Upper lobe of right lung (tissue), 1 donor: Measurements from ENCODE around the gene METTL2B. TPM values are rescaled to one million over a fixed set of nuclear protein-coding genes. Genes with fewer than 3 reads are reported as not detected.
"Not testable (repeated sequence)": the region's sequence is repeated elsewhere in the genome, so short reads cannot be mapped to it uniquely, and the experiment has no call there.

Source experiments
- ATAC-seq: fragments of 200-7000 bp; cut with Tn5 transposase; one replicate; pipeline ENCODE4 v1.9.1; 2020; ENCODE audit warnings: mild to moderate bottlenecking, moderate library complexity
- DNase-seq: peaks from one replicate; pipeline ENCODE4 v3.0.0-alpha.2; 2020
- H3K27ac ChIP-seq: fragments of 200-600 bp; one replicate; pipeline ENCODE4 v1.8.0; 2022
- H3K27me3 ChIP-seq: fragments of 200-600 bp; one replicate; pipeline ENCODE4 v1.8.0; 2022; ENCODE audit warnings: mild to moderate bottlenecking
- H3K36me3 ChIP-seq: fragments of 200-600 bp; one replicate; pipeline ENCODE4 v1.8.0; 2022
- H3K4me1 ChIP-seq: fragments of 200-600 bp; one replicate; pipeline ENCODE4 v1.8.0; 2022
- H3K4me3 ChIP-seq: fragments of 200-600 bp; one replicate; pipeline ENCODE4 v1.8.0; 2022; ENCODE audit warnings: mild to moderate bottlenecking
- H3K9me3 ChIP-seq: fragments of 200-600 bp; one replicate; pipeline ENCODE4 v1.8.0; 2022
- intact Hi-C: fragments of 100-400 bp; cut with DNase I; formaldehyde crosslinking; loops from one replicate; pipeline ENCODE4 v1.11.0; 2022
- total RNA-seq: library from RNA; stranded (reverse); fragmentation: NEBNext Ultra II Directional; extraction: Animal tissue kit (Norgen Biotek cat#: 25700); gene quantifications from one replicate; pipeline ENCODE4 v1.2.1, GENCODE V29; 2021
- TF ChIP-seq, protein P1 (sequence below): fragments of 200-600 bp; IDR thresholded peaks from one replicate; pipeline ENCODE4 v1.8.0; 2022; ENCODE audit warnings: antibody characterized with exemption
- donor health status: DM: no; HTN: yes; CAD: no; lungs with severe emphysema.

Gene METTL2B
- total RNA-seq, 1 donor from 2014 or later = 22.1 TPM

DNA sequence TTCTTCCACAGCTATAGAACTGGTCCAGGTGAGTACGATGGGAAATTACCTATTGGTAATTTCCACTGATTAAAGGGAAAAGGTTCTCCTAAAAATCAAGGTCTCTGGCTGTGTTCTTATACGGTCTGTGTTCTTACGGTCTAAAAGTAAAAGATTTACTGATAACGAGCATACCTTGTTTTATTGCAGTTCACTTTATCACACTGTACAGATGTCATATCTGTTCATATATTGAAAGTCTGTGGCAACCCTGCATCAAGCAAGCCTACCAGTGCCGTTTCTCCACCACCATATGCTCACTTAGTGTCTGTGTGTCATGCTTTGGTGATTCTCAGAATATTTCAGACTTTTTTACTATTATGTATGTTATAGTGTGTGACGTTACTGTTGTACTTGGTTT, 11.6 kb downstream of the METTL2B start:
- not testable (repeated sequence) for ATAC-seq

DNA sequence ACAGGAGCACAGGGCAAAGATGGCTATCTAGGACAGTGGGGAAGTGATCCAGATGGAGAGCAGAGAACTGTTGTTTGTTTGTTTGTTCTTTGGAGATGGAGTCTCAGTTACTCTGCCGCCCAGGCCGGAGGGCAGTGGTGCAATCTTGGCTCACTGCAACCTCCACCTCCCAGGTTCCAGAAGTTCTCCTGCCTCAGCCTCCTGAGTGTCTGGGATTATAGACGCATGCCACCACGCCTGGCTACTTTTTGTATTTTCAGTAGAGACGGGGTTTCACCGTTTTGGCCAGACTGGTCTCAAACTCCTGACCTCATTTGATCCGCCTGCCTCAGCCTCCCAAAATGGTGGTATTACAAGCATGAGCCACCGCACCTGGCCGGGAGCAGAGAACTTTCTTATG, 20.9 kb downstream of the METTL2B start:
- TF ChIP-seq, protein P1, sequence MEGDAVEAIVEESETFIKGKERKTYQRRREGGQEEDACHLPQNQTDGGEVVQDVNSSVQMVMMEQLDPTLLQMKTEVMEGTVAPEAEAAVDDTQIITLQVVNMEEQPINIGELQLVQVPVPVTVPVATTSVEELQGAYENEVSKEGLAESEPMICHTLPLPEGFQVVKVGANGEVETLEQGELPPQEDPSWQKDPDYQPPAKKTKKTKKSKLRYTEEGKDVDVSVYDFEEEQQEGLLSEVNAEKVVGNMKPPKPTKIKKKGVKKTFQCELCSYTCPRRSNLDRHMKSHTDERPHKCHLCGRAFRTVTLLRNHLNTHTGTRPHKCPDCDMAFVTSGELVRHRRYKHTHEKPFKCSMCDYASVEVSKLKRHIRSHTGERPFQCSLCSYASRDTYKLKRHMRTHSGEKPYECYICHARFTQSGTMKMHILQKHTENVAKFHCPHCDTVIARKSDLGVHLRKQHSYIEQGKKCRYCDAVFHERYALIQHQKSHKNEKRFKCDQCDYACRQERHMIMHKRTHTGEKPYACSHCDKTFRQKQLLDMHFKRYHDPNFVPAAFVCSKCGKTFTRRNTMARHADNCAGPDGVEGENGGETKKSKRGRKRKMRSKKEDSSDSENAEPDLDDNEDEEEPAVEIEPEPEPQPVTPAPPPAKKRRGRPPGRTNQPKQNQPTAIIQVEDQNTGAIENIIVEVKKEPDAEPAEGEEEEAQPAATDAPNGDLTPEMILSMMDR = no peak

More for the DNA sequence above, 11.6 kb downstream of the METTL2B start:
- DNase-seq, H3K27me3 ChIP-seq, H3K9me3 ChIP-seq, H3K4me1 ChIP-seq, intact Hi-C loops, H3K4me3 ChIP-seq, H3K27ac ChIP-seq: not testable (repeated sequence)
- peaks cover 17% of the 10 kb centered on the region for H3K36me3 ChIP-seq

DNA sequence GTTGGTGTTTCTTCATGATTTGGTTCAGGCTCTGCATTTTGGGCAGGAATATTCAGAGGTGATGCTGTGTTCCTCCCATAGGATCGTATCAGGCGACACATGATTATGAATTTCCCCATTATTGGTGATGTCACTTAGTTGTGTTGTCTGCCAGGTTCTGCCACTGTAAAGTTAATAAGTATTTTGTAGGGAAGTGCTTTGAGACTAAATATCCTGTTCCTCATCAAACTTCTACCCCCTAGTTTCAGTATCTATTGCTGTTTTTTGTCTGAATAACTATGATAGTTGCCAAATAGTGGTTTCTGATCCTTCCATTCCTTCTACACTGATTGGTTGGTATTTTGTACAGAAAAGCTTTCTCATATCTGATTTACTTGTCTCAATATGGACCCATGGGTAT, 28.9 kb downstream of the METTL2B start:
- H3K27ac ChIP-seq, DNase-seq, H3K4me3 ChIP-seq, intact Hi-C loops, H3K27me3 ChIP-seq, ATAC-seq, H3K9me3 ChIP-seq, H3K4me1 ChIP-seq, H3K36me3 ChIP-seq: not testable (repeated sequence)

More for the DNA sequence above, 20.9 kb downstream of the METTL2B start:
- intact Hi-C loops = no loop called here
- Histone ChIP-seq H3K4me1 (no peaks in the 10 kb centered on the region), H3K27me3 (no peaks in the 10 kb centered on the region), H3K36me3 (peaks cover 46% of the 10 kb centered on the region), H3K9me3 (no peaks in the 10 kb centered on the region), H3K27ac (no peak overlapping the region), H3K4me3 (no peak overlapping the region)
- ATAC-seq (no peak), DNase-seq (peak; percentile 27)

DNA sequence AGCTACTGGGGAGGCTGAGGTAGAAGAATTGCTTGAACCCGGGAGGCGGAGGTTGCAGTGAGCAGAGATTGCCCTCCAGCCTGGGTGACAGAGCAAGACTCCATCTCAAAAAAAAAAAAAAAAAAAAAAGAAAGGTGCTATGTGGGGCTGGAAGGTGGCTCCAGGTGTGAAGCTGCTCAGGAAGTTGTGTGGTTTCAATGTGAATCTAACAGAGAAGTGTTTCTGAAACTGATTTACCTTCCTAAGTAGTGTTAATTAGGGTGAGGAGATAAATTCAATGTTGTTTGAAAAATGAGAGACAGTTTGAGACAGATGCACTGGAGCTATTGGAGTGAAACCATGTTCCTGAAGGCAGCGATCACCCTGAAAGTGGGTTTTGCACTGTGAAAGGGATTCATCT, 30.3 kb downstream of the METTL2B start:
- H3K4me3 ChIP-seq, H3K9me3 ChIP-seq, ATAC-seq, H3K36me3 ChIP-seq, intact Hi-C loops, H3K4me1 ChIP-seq, H3K27me3 ChIP-seq, DNase-seq, H3K27ac ChIP-seq: not testable (repeated sequence)

DNA sequence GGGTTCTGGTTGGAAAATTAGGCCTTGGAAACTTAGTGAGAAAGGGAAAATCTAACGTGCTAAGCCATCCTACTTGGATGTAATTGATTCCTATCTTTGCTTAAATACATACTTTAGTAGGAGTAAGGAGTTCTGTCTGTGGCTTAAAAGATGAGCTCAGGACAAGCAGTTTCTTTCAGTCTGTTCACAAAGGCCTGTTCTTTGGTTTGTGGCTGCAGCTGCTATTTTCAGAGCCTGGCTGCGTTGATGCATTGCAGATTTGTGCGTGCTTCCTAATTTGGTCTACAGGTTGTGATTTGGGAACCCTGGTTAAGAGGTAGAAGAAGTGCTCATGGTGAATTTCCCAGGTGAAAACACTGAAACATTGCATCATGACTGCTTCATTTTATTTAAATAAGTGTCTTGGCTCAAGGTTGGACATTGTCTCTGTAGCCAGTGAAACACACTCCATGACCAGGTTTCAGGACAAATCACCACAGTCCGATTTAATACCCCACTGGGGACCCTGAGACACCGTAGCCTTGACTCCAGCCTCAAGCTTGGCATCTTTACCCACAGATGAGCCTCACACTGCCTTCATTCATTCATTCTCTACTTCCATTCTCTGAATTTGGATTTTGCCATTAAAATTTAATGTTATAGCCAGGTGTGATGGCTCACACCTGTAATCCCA, 30.9 kb downstream of the METTL2B start:
- H3K27me3 ChIP-seq, H3K27ac ChIP-seq, ATAC-seq, H3K4me3 ChIP-seq, H3K36me3 ChIP-seq, H3K9me3 ChIP-seq, DNase-seq, intact Hi-C loops, H3K4me1 ChIP-seq: not testable (repeated sequence)

DNA sequence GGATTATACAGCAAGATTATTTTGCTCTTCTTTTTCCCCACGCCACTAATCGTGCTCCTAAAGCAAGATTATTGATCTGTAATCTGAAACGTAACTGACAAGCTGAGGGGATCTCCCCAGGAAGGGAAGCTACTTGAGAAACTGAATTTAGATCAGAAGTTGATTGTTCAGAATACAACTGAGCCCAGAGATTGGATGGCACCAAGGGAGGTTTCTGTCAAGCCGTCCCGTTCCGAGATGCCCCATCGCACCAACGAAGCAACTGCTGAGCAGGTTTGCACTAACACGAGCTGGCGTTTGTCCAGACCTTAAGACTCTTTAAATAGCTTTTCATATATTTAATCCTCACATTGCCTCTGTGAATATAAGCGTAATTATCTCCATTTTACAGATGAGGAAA, 35.1 kb downstream of the METTL2B start:
- ATAC-seq, H3K27me3 ChIP-seq: not testable (repeated sequence)

DNA sequence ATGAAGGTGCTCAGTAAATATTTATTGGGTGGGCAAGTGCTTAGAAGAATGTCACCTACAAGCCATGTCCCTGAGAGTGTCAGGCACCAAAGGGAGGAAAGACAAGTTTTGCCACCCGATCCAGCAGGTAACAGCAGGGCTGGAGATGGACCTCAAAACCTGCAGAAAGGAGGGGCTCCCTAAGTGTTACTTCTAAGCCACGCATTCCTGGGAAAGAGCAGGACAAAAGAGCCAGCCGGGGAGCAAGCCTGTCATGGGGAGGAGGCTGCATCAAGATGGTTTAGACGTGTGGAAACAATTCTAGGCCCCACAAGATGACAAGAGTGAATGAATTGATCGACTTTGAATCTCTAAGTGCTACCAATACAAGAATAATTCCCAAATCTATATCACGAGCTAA, 38.7 kb downstream of the METTL2B start:
- H3K9me3 ChIP-seq, H3K4me1 ChIP-seq, ATAC-seq, intact Hi-C loops, H3K4me3 ChIP-seq, H3K27me3 ChIP-seq, H3K36me3 ChIP-seq, H3K27ac ChIP-seq, DNase-seq: not testable (repeated sequence)

More for the DNA sequence above, 35.1 kb downstream of the METTL2B start:
- H3K36me3 ChIP-seq, DNase-seq, intact Hi-C loops, H3K9me3 ChIP-seq, H3K4me1 ChIP-seq, H3K27ac ChIP-seq, H3K4me3 ChIP-seq: not testable (repeated sequence)

DNA sequence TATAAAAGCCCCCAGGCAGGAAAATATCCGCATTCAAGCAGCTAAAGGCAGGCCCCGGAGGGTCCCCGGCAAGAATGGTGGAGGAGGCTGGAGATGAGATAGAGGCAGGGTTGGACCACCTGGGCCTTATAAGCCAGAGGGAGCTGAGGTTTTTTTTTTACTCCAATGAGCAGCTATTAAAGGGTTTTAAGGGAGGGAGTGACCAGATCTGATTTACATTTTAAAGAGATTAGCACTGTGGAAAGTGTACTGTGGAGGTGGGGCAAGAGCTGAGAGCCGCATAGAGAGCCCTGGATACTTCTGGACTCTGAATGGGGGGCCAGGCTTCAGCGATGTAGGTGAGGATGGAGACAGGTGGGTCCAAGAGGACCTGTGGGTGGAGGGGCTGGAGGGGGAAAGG, 40.5 kb downstream of the METTL2B start:
- ATAC-seq, H3K4me1 ChIP-seq, H3K4me3 ChIP-seq, H3K36me3 ChIP-seq, H3K27me3 ChIP-seq, H3K9me3 ChIP-seq, DNase-seq, H3K27ac ChIP-seq, intact Hi-C loops: not testable (repeated sequence)

DNA sequence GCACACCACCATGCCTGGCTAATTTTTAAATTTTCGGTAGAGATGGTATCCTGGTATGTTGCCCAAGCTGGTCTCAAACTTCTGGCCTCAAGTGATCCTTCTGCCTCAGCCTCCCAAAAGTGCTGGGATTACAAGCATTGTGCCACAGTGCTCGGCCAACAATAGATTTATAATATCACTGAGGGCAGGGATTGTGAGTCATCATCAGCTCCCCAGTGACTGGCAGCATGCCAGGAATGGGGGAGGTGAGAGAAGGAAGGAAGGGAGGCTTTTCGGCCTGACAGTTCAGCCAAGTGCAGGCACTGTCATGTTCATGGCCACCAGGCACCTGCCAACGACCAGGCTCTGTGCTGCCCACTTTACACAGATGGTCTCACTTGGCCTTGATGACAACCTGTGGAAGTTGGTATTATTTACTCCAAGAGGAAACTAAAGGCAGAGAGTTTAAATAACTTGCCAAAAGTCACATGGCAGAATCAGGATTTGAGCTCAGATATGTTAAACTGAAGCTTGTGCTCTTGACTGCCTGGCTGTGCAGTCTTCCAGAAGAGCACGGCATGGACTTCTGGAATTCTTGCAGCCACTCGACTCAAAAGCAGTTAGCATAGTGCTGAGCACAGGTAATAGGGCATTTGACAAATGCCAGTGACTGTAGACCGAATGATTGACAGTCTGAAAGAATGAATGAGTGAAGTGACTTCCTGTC, 46.8 kb downstream of the METTL2B start:
- H3K27ac ChIP-seq, H3K4me1 ChIP-seq, H3K4me3 ChIP-seq, H3K27me3 ChIP-seq, H3K36me3 ChIP-seq, intact Hi-C loops, H3K9me3 ChIP-seq: not testable (repeated sequence)
- DNase-seq (peak; percentile 81), ATAC-seq (peak; percentile 84)

DNA sequence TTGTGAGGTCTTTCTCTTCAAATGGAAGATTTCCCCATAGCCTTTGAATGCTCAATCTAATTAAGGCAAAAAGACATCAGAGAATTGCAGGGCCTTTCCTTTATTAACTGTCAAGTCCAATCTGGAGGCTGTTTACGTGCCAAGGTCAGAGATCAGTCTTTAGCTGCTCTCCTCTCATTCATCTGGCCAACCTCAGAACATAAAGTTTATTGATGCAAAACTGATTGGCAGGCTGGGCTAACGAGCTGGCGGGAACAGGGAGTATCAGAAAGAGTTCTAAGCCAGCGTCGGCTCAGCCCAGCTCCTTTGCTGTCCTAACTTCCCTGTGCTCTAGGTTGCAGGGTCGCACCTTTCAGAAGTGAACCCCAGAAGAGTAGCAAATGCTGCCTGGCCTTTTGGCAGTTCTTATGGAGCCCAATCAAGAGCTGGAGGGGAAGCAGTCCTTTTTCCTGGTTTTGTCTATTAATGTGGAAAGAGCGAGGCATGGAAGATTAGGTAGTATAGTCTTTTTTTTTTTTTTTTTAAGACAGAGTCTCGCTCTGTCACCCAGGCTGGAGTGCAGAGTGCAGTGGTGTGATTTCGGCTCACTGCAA, 47.5 kb downstream of the METTL2B start:
- intact Hi-C loops, H3K27me3 ChIP-seq, H3K27ac ChIP-seq, ATAC-seq, DNase-seq, H3K4me3 ChIP-seq, H3K9me3 ChIP-seq, H3K4me1 ChIP-seq, H3K36me3 ChIP-seq: not testable (repeated sequence)

DNA sequence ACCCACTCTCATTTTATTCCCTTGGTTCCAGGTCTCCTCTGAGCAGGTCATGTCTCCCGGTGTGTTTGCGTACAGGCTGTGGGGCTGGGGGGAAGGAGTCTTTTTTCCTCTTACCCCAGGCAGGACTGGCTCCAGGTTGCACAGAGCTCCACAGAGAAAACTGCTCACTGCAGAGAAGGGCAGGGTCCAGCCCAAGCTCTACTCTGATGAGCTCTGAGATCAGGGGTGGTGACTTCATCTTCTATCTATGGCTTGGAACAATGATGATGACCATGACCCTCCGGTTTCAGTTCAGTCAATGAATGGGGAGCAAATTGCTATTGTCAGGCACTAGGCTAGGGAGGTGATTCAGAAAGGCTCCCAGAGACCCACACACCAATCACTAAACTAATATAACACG, 49.0 kb downstream of the METTL2B start:
- H3K9me3 ChIP-seq, DNase-seq, intact Hi-C loops, H3K36me3 ChIP-seq, H3K27ac ChIP-seq, H3K27me3 ChIP-seq, H3K4me3 ChIP-seq, H3K4me1 ChIP-seq, ATAC-seq: not testable (repeated sequence)

DNA sequence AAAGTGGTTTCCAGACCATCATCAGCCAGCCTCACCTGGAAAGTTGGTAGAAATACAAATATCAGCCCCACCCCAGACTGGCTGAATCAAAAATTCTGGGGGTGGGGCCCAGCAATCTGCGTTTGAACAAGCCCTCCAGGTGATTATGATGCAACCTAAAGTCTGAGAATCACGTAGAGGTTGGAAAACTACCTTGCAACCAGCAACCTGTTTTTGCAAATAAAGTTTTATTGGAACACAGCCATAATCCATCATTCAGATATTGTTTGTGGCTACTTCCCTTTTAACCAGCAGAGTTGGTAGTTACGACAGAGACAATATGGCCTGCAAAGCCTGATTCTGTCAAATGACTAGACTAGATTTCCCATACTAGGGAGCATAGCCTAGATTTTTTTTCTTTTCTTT, 49.5 kb downstream of the METTL2B start:
- H3K36me3 ChIP-seq, H3K4me1 ChIP-seq, H3K27ac ChIP-seq, ATAC-seq, intact Hi-C loops, H3K9me3 ChIP-seq, H3K4me3 ChIP-seq, DNase-seq, H3K27me3 ChIP-seq: not testable (repeated sequence)

DNA sequence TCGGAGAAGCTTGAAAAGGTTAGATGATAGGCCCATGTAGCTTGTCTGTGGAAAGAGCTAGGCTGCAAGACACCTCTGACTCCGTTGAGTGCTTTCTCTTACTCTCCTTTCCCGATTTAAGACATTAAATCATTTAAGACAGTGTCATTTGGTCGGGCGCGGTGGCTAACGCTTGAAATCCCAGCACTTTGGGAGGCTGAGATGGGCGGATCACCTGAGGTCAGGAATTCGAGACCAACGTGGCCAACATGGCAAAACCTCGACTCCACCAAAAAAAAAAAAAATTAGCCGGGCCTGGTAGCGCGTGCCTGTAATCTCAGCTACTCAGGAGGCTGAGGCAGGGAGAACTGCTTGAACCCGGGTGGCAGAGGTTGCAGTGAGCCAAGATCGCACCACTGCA, 52.6 kb downstream of the METTL2B start:
- H3K36me3 ChIP-seq, H3K27me3 ChIP-seq, intact Hi-C loops, H3K9me3 ChIP-seq, H3K4me3 ChIP-seq, H3K27ac ChIP-seq, ATAC-seq: not testable (repeated sequence)
- peak; percentile 13 for DNase-seq
- H3K4me1 ChIP-seq = peaks cover 13% of the 10 kb centered on the region
